ENCODE data around the gene TNNC1. TPM values are rescaled to one million over a fixed set of nuclear protein-coding genes. Genes with fewer than 3 reads are reported as not detected.

Gene TNNC1
- total and polyA plus RNA-seq, 9 of the 15 experiments (the other 6 are each of a cell fraction or from before 2014, with no cell fraction given) = 0.08 to 0.85 (median 0.42) TPM; not detected in 4

- TF ChIP-seq ZBTB33 (CRISPR knock-in tag; IDR thresholded peaks at IDR 0.05) = peak; percentile 34
- TF ChIP-seq ILK (tag; IDR thresholded peaks at IDR 0.05; ENCODE audit: borderline replicate concordance, low read depth) = no peak
- no peak for TF ChIP-seq RHOXF2B (CRISPR knock-in tag; conservative IDR thresholded peaks at IDR 0.05)
- peak; percentile 95 for TF ChIP-seq NR2C2 (CRISPR knock-in tag; IDR thresholded peaks at IDR 0.05)
- peak; percentile 88 for TF ChIP-seq NR2C2 (tag; IDR thresholded peaks at IDR 0.05)
These were observed 2.4 kb downstream of the TNNC1 start (continued) for GRCh38 chr3:52451237-52452083.

GRCh38 chr3:52450489-52451236, 3.2 kb downstream of the TNNC1 start:
- Histone ChIP-seq H3K79me2 (ENCODE audit: control insufficient read depth, insufficient read depth, low read length) (peaks cover 5% of the 10 kb centered on the region), H3K27me3 (ENCODE audit: control insufficient read depth in 2 of 2, insufficient read depth in 2 of 2, low read length in 2 of 2) (no peaks in the 10 kb centered on the region), H3K9me1 (ENCODE audit: control insufficient read depth, insufficient read depth, low read length) (no peaks in the 10 kb centered on the region), H3K4me2 (ENCODE audit: insufficient read depth, low read length) (no peak overlapping the region), H4K20me1 (replicated peaks; ENCODE audit: control insufficient read depth, insufficient read depth, low read length) (no peaks in the 10 kb centered on the region), H3K36me3 (ENCODE audit: control insufficient read depth, insufficient read depth, low read length) (no peaks in the 10 kb centered on the region), H3K4me3 (no peak overlapping the region), H3K27ac (ENCODE audit: extremely low read depth, low read depth, low read length) (no peak overlapping the region), H3K9ac (ENCODE audit: insufficient read depth in 1 of 2, low read depth in 2 of 2, low read length in 2 of 2) (0 out of 4 replicates have a peak overlapping the region, but pooled peaks of 1 of the 2 experiments have one; percentile 45), H3K4me1 (replicated peaks in 1 of 2; ENCODE audit: control insufficient read depth in 2 of 2, insufficient read depth in 2 of 2, low read length in 2 of 2) (peaks cover 11 to 50% of the 10 kb centered on the region in 2 experiments; a peak in 4 of 5 replicates), H3K9me3 (replicated peaks; ENCODE audit: control insufficient read depth, insufficient read depth, low read depth, low read length) (no peaks in the 10 kb centered on the region), H2AFZ (ENCODE audit: low read depth, low read length) (no peak overlapping the region)
- CTCF ChIA-PET (ENCODE audit: low intra/inter-chr PET ratio) = no interaction called here
- DNase-seq (ENCODE audit: extremely low read depth in 1 of 4, low spot score in 3 of 4) = no peak
- in situ Hi-C loops (cut with MboI) = no loop called here
- FAIRE-seq = no peak
- POLR2A ChIA-PET = interaction anchor here (0.8 to 0.9 kb wide), 2 partner anchors 8 to 30 kb away, joined by 3 to 6 read pairs; no protein-coding TSS in a partner anchor
- BruUV-seq (replicated peaks) = no TSS peak
- intact Hi-C loops (cut with micrococcal nuclease) = loop anchor here (10.0 kb wide), 1 partner anchor 234 kb away; the partner anchor contains the start of genes GNL3 and PBRM1
- ATAC-seq = no peak
- 70% methylated on average over 8 of the region's 11 CpGs for WGBS (ENCODE audit: insufficient coverage, low coverage, missing lambda C conversion rate)
- no peak for TF ChIP-seq BCOR (IDR thresholded peaks at IDR 0.05)
- TF ChIP-seq ZNF655 (CRISPR knock-in tag; IDR thresholded peaks at IDR 0.05) = no peak
- no peak for TF ChIP-seq ZNF280B (CRISPR knock-in tag; IDR thresholded peaks at IDR 0.05)
- no peak for TF ChIP-seq CTCF (IDR thresholded peaks at IDR 0.05 in 2 of 3, conservative IDR thresholded peaks at IDR 0.05 in 1 of 3; ENCODE audit: insufficient read depth in 2 of 3, low read depth in 1 of 3, low read length in 3 of 3)
- TF ChIP-seq SMAD3 (CRISPR knock-in tag; conservative IDR thresholded peaks at IDR 0.05) = no peak

All from K562 (cell line).